ENCODE data around the gene TMEM88. TPM values are rescaled to one million over a fixed set of nuclear protein-coding genes. Genes with fewer than 3 reads are reported as not detected.

The TMEM88 gene
- total and polyA plus RNA-seq, 11 donors, result 16.7 to 130 (median 27.8) TPM

- Histone ChIP-seq H3K36me3 (peaks cover 0 to 12% (median 4%) of the 10 kb centered on the region in 9 donors), H3K9me3 (no peaks in the 10 kb centered on the region), H3K4me3 (peak overlapping the region in 9 of 12 donors; percentile 68 to 99 (median 83)), H3K27ac (peak overlapping the region in 11 of 12 donors; percentile 92 to 100 (median 98)), H3K4me1 (peaks cover 5 to 74% (median 46%) of the 10 kb centered on the region in 12 donors), H3K27me3 (no peaks in the 10 kb centered on the region)
- intact Hi-C loops (cut with DNase I), result loop anchor here in 3 of 10 donors (2.0 to 5.0 kb wide), 3 partner anchors 19 to 300 kb away; partner anchors contain the start of genes NAA38 (in 1 of the 3), TP53 (in 1 of the 3) and WRAP53 (in 1 of the 3)
- TF ChIP-seq CTCF (IDR thresholded peaks at IDR 0.05) (no peak), POLR2A (IDR thresholded peaks at IDR 0.05) (no peak)
- 7 to 11% (median 10%) methylated on average over 8 of the region's 8 CpGs for WGBS, 4 donors
- no peak for ATAC-seq
- no peak for DNase-seq
Observed at GRCh38 chr17:7837408-7838088, 17.3 kb upstream of the TMEM88 start.

GRCh38 chr17:7838090-7839075 is 16.5 kb upstream of the TMEM88 start:
- intact Hi-C loops (cut with DNase I), result loop anchor here in 2 of 10 donors (5.0 kb wide), 2 partner anchors 151 to 299 kb away; partner anchors contain the start of genes TP53 (in 1 of the 2) and WRAP53 (in 1 of the 2)
- H3K27ac ChIP-seq, result peak overlapping the region in 11 of 12 donors; percentile 92 to 100 (median 98)
- H3K4me3 ChIP-seq, result peak overlapping the region in 9 of 12 donors; percentile 13 to 99 (median 76)
- TF ChIP-seq POLR2A (IDR thresholded peaks at IDR 0.05) (no peak), CTCF (IDR thresholded peaks at IDR 0.05) (no peak)
- no peaks in the 10 kb centered on the region for H3K9me3 ChIP-seq
- no peaks in the 10 kb centered on the region for H3K27me3 ChIP-seq
- peak in 2 of 5 donors; percentile 49 to 65 for DNase-seq
- peaks cover 5 to 79% (median 48%) of the 10 kb centered on the region in 12 donors for H3K4me1 ChIP-seq
- no peak for ATAC-seq
- H3K36me3 ChIP-seq, result peaks cover 0 to 12% (median 4%) of the 10 kb centered on the region in 9 donors
- 16 to 19% (median 17%) methylated on average over 10 to 12 of the region's 12 CpGs for WGBS, 4 donors

DNA sequence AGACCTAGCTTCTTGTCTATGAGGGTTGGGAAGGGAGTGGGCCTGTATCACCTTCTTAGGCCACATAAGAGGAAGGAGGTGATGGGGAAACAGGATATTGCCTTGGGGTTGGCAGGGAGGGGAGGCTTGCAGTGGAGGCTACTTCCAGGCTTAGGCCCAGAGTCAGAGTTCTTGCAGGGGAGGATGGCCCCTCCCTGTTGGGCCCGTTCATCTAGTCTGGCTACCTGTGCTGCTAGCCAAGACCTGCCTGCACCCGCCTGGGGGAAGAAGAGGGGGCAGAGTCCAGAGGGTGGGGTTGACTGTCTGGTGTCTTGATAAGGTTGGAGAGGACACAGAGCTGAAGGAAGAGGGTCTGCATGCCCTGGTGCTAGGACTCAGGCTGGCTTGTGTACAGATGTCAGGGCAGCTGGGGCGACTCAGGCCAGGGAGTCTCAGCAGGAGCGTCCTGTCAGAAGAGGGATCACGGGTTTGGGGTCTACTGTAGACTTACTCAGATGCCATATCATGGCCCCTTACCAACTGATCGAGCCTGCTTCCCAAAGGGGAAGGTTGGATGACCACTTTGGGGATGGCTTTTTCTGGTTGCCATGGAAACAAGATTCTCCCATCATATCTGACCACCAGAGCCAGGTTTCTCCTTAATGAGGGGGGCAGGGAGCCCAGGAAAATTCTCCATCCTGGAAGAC is 15.5 kb upstream of the TMEM88 start:
- H3K4me3 ChIP-seq, result peak overlapping the region in 2 of 12 donors; percentile 6 to 35
- ATAC-seq, result no peak

More for the DNA sequence above, 15.5 kb upstream of the TMEM88 start:
- H3K27ac ChIP-seq, result peak overlapping the region in 8 of 12 donors; percentile 22 to 99 (median 51)
- H3K27me3 ChIP-seq, result no peaks in the 10 kb centered on the region
- H3K4me1 ChIP-seq, result peaks cover 5 to 80% (median 48%) of the 10 kb centered on the region in 12 donors
- peaks cover 0 to 12% (median 4%) of the 10 kb centered on the region in 9 donors for H3K36me3 ChIP-seq
- intact Hi-C loops (cut with DNase I), result loop anchor here in 2 of 10 donors (5.0 kb wide), 2 partner anchors 152 to 298 kb away; partner anchors contain the start of genes TP53 (in 1 of the 2) and WRAP53 (in 1 of the 2)
- H3K9me3 ChIP-seq, result no peaks in the 10 kb centered on the region
- TF ChIP-seq CTCF (IDR thresholded peaks at IDR 0.05), result no peak
- TF ChIP-seq POLR2A (IDR thresholded peaks at IDR 0.05), result no peak
- DNase-seq, result peak in 1 of 5 donors; percentile 29
- 58 to 68% (median 62%) methylated on average over 6 of the region's 6 CpGs for WGBS, 4 donors

Data from heart left ventricle (tissue), 16 donors.